GM12892 (cell line): ENCODE measurements around the gene GPC5.

Experiments used
- POLR2A ChIP-seq: IDR thresholded peaks from 2 replicates; pipeline ENCODE4 v1.6.1; 2011; ENCODE audit warnings: low read depth, low read length, control low read depth
- POLR2AphosphoS5 ChIP-seq: IDR thresholded peaks from 2 replicates; pipeline ENCODE4 v1.6.1; 2011; ENCODE audit warnings: low read depth, low read length, control low read depth
- TAF1 ChIP-seq: IDR thresholded peaks from 2 replicates; pipeline ENCODE4 v1.6.1; 2011; ENCODE audit warnings: low read depth, mild to moderate bottlenecking, control low read depth, low read length, borderline replicate concordance

DNA sequence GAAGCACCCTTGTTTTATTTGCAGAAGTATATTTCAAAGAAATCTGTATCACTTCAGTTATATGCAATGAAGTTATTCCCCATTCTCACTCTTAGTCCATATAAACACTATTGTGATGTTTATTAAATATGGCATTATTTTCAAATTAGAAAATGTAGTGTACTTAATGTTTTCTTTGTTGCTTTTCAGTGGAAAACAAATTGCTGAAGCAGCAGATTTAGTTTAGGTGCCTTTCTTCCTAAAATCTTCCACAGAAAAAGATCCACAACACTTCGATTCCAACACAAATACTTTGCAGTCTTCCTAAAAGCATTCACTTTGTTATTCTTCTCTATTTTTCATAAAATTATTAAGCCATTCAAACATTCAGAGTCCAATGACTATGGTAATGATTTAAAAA is 1336.1 kb downstream of the GPC5 start:
- TF ChIP-seq POLR2AphosphoS5, result no peak
- TF ChIP-seq POLR2A, result no peak
- no peak for TF ChIP-seq TAF1
